Dendritic cell treated with granulocyte-macrophage colony-stimulating factor and Interleukin-4, amounts not matched to agents 40 ng/mL and 50 ng/mL, for 4 days (primary cell): ENCODE data around the gene CDKN2B-AS1.

ENCODE experiments used
- H3K27ac Mint-ChIP-seq: one replicate; pipeline ENCODE4 v1.8.0; 2022; ENCODE audit warnings: mild to moderate bottlenecking, mixed read lengths
- H3K27me3 Mint-ChIP-seq: one replicate; pipeline ENCODE4 v1.8.0; 2022; ENCODE audit warnings: mild to moderate bottlenecking, mixed read lengths
- H3K36me3 Mint-ChIP-seq: one replicate; pipeline ENCODE4 v1.8.0; 2022; ENCODE audit warnings: low read depth, mixed read lengths
- H3K4me1 Mint-ChIP-seq: one replicate; pipeline ENCODE4 v1.8.0; 2022; ENCODE audit warnings: low read depth, mixed read lengths
- H3K4me3 Mint-ChIP-seq: one replicate; pipeline ENCODE4 v1.8.0; 2022; ENCODE audit warnings: mild to moderate bottlenecking, moderate library complexity, mixed read lengths
- H3K9me3 Mint-ChIP-seq: one replicate; pipeline ENCODE4 v1.8.0; 2022; ENCODE audit warnings: mixed read lengths
- intact Hi-C: fragments of 100-400 bp; cut with micrococcal nuclease; formaldehyde crosslinking; loops from one replicate; pipeline ENCODE4 v1.15.0; 2022

Gene CDKN2B-AS1

DNA sequence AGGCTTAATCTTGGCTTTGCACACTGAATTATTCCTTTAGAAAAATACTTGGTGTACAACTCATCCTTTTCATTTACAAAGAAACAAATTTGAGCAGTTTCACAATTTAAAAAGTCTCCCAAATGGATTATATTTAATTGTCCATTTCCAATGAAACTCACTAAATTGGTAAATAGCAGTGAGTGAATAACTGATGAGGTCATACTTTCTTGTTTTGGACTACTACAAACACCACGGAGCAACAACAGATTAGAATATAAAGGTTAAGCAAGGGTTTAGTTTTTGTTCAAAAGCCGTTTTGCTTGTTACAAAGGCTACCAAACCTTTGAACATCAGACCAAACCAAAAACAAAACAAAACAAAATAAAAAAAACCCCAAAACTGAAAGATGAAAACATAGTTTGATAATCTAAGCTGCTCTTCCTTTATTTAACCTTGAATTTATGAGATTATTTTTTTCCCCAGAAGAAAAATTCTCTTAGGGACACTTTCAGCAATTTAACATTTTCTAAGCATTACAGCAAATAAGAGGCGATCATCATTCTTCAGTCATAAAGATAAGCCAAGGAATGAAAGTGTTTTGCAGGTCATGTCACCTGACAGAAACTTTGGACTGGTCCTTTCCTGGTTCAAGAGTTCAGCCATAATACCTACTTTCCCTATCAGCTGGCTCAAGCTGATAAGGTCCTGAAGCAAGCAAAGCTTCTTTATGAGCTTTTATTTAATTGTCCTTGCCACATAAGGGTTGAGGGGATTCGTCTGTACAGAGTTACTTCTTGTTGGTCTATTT lies 114.2 kb downstream of the CDKN2B-AS1 start:
- no peak overlapping the region for H3K27ac Mint-ChIP-seq
- no peaks in the 10 kb centered on the region for H3K36me3 Mint-ChIP-seq
- no peaks in the 10 kb centered on the region for H3K4me1 Mint-ChIP-seq
- H3K4me3 Mint-ChIP-seq: no peak overlapping the region
- H3K9me3 Mint-ChIP-seq: no peaks in the 10 kb centered on the region
- peaks cover 46% of the 10 kb centered on the region for H3K27me3 Mint-ChIP-seq
- intact Hi-C loops: no loop called here

DNA sequence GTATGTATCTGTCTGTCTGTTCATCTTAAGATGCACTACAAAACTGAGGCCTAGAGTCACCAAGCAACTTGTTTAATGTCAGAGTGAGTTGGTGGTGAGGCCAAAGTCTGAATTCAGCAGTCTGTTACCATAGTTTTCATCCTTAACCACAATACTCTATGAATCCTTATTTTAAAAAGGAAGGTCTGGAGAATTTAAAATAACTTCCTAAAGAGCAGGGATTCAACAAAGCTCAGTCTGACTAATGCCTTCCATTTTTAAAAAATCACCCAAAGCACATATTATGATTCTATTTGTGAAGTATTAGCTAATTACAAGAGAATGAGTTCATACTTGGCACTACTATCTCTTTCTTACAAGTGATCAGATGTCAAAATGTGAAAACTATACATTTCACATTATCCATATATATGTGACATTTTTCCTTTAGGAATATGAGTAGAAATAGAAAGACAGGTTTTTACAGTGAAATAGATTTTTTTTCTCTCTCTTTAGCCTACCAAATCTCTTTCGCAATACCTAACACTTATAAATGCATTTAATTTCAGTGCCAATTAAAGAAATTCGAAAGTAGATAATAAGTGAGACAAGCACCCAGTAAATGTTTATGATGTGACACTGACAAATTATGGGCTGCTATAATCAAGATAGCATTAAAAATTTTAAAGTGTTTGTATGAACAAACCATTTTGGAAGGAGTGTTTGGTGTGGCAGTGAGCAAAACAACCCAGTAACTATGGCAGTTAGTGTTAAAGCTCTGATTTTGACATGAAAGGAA lies 116.8 kb downstream of the CDKN2B-AS1 start:
- Mint-ChIP-seq H3K4me1 (no peaks in the 10 kb centered on the region), H3K4me3 (no peak overlapping the region), H3K27ac (no peak overlapping the region), H3K36me3 (no peaks in the 10 kb centered on the region), H3K9me3 (no peaks in the 10 kb centered on the region), H3K27me3 (peaks cover 61% of the 10 kb centered on the region)
- intact Hi-C loops: no loop called here

DNA sequence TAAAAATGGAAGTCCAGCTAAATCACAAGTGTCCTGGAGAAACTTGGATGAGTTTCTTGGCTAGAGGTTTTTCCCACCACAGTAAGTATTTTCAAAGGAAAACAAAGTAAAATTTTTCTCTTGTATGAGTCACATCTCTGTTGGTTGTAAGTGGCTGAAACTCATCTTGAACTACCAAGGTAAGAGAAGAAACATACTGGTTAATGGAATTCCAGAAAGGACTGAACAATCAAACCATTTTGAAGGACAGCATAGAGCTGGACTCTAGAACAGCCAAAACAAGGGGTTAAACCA lies 117.3 kb downstream of the CDKN2B-AS1 start:
- Mint-ChIP-seq H3K4me3 (no peak overlapping the region), H3K9me3 (no peaks in the 10 kb centered on the region), H3K4me1 (no peaks in the 10 kb centered on the region), H3K27ac (no peak overlapping the region), H3K36me3 (no peaks in the 10 kb centered on the region), H3K27me3 (peaks cover 64% of the 10 kb centered on the region)
- intact Hi-C loops: no loop called here

DNA sequence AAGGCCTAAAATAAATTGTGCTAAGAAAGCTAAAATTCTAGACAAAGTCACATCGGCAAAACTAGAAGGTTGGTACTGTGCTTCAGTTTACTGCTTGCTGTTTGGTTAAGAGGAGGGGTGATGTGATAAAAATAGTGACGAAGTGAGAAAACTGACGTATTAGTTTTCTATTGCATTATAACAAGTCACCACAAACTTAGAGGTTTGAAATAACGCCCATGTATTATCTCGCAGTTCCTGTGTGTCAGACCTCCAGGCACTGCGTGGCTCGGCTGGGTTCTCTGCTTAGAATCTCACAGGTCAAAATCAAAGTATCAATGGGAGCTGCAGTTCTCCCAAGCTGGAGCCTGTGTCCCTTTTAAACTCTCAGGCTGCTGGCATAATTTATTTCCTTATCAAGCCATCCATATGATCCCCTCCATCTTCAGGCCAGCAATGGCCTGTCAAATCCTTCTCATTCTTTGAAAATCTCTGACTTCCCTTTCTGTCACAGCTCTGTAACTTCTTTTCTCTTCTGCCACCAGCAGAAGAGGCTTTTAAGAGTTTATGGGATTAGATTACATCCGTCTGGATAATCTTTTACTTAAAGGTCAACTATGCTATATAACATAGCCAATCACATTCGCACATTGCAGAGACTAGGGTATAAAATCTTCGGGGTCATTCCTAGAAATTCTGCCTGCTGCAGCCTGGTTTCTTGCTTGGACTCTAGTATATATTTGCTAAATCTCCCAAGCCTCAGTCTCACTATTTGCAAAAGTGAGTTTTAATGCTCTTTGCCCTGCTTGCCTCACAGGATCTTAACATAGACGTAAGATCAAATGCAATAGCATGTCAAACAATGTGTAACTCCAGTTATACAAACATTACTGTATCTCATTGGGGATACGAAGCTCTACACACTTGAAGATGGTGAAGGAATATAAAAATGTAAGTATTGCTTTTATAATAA lies 118.6 kb downstream of the CDKN2B-AS1 start:
- intact Hi-C loops: no loop called here
- H3K36me3 Mint-ChIP-seq: no peaks in the 10 kb centered on the region

DNA sequence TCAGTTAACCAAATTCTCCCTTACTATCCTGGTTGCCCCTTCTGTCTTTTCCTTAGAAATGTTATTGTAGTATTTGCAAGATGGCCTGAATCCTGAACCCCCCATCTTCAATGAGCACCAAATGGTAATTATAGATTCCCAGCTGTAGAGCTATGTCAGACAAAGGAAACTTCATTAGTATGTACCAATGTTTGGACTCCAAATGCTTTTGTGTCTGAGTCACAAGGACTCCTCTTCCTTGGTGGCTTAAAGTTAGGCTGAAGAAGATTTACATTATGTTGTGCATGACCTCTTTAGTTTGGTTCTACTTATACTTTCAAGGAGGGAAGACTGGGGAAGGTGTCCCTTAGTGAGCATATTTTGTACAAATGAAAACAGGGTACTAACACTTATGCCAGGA lies 120.4 kb downstream of the CDKN2B-AS1 start:
- H3K9me3 Mint-ChIP-seq: no peaks in the 10 kb centered on the region
- intact Hi-C loops: no loop called here
- peaks cover 53% of the 10 kb centered on the region for H3K27me3 Mint-ChIP-seq
- H3K27ac Mint-ChIP-seq: no peak overlapping the region
- H3K4me1 Mint-ChIP-seq: peaks cover 9% of the 10 kb centered on the region
- no peaks in the 10 kb centered on the region for H3K36me3 Mint-ChIP-seq
- no peak overlapping the region for H3K4me3 Mint-ChIP-seq

More for the DNA sequence above, 118.6 kb downstream of the CDKN2B-AS1 start:
- Mint-ChIP-seq H3K27ac (no peak overlapping the region), H3K4me3 (no peak overlapping the region), H3K9me3 (no peaks in the 10 kb centered on the region), H3K4me1 (peaks cover 9% of the 10 kb centered on the region), H3K27me3 (peaks cover 64% of the 10 kb centered on the region)

DNA sequence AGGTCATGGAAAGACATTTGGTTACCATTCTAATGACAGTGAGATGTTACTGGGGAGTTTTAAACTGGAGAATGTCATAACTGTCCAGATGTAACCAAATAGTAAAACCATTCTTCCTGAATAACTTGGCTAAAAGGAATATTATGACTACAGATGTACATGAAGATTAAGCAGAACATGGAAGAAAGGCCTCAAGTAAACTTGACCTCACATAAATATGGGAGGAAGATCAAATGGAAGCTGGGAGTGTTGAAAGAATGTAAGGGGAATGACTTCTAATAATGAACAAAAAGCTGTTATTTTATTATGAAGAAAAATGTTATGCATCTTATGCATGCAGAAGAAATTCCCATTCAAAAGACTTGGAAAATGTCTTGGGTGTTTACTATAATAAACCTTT lies 122.2 kb downstream of the CDKN2B-AS1 start:
- Mint-ChIP-seq H3K36me3 (no peaks in the 10 kb centered on the region), H3K27me3 (peaks cover 50% of the 10 kb centered on the region), H3K4me1 (peaks cover 9% of the 10 kb centered on the region), H3K27ac (no peak overlapping the region), H3K9me3 (no peaks in the 10 kb centered on the region), H3K4me3 (no peak overlapping the region)
- intact Hi-C loops: no loop called here

DNA sequence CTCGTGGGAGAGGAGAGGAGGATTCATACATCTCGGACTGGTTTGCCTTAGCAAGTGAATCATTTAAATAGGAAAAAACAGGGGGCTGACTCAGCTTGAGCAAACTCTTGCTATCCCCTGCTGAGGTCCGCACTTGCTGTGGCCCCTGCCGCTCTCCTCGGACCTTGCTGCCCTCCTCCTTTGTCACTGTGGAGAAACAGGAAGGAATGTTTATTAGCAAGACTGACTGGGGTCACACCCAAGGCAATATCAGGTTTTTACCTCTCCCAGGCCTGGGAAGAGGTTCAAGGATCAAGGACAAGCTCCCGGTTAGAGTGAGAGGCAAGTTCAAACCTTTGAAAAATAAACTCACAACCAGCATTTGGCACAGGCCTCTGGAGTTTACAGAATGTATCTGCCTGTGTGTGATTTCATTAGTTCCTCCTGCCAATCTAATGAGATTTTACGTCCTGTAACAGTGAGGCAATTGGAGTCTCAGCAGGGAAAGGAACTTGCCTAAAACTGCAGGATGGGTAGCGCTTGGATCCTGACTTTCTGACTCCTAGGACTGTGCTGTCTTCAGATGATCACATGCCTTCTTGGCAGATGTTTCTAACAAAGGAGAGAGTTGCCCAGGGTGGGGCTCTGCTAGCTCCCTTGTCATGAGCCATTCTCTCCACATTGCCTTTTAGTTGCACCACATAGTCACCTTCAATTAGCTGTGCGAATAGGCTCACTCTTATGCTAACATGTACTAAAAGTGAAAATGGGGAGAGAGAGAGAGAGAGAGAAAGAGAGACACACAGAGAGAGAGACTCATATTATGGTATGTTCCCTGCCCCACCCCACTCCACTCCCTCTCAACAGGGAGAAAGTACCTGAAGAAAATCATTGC lies 123.2 kb downstream of the CDKN2B-AS1 start:
- H3K27me3 Mint-ChIP-seq: peaks cover 51% of the 10 kb centered on the region
- H3K4me3 Mint-ChIP-seq: no peak overlapping the region
- intact Hi-C loops: no loop called here
- no peaks in the 10 kb centered on the region for H3K36me3 Mint-ChIP-seq
- H3K9me3 Mint-ChIP-seq: peaks cover 5% of the 10 kb centered on the region
- peaks cover 9% of the 10 kb centered on the region for H3K4me1 Mint-ChIP-seq
- H3K27ac Mint-ChIP-seq: no peak overlapping the region

DNA sequence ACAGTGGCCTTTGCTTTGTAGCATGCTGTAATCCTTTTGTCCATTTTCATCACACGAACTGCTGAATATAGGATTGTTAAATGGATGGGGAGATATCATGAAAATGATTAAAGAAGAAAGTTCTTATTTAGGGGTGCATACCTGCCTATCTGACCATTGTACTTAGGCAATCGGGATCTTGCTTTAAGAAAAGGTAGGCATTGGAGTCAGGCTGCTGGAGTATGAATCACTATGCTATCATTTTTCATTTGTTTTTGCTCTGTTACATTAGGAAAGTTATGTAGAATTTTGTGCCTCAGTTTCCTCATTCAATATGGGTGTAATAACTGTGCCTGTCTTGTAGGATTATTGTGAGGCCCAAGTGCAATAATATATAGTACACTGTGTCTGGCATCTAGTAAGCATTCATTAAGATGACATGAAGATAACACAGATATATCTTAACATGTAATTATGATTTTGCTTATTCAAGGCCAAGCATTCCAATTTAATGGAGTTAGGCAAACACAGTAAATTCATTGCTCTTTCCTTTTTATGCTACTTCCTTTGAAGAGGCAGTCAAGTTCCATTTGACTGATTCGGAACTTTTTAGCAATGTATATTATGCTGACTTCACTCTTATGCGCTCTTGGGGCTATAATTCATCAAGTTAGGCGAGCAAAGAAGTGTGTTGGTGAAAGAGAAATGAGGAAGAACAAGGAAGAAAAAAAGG lies 124.4 kb downstream of the CDKN2B-AS1 start:
- intact Hi-C loops: no loop called here
- Mint-ChIP-seq H3K4me3 (no peak overlapping the region), H3K27ac (no peak overlapping the region), H3K4me1 (peaks cover 9% of the 10 kb centered on the region), H3K27me3 (peaks cover 50% of the 10 kb centered on the region), H3K36me3 (no peaks in the 10 kb centered on the region), H3K9me3 (peaks cover 17% of the 10 kb centered on the region)

DNA sequence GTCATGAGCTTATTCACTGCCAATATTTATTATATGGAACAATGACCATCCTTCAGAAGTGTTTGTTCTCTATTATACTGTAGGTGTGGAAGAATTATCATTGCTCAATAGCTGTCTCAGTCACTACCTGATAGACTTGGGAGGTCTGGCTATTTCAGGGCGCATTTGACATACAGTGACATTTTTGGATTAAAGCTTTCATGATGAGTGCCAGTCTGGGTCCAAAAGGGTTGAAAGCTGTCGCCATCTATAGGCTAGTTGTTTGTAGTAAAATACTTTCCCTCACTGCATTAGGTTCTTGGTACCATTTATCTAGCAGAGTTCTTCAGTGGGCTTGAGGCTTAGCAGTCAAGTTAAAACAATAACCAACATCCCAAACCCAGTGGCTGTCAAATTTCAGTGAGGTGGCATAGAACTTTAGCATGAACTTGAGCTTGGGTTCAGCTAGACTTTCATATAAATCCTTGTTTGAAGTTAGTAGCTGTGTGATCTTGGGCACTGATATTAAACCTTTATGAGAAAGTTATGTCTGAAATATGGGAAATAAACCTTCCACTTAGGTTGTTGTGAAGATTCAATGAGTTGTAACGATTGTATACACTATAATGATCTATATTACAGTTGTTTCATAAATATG lies 125.0 kb downstream of the CDKN2B-AS1 start:
- no peak overlapping the region for H3K4me3 Mint-ChIP-seq
- H3K27me3 Mint-ChIP-seq: peaks cover 48% of the 10 kb centered on the region
- peaks cover 9% of the 10 kb centered on the region for H3K4me1 Mint-ChIP-seq
- H3K9me3 Mint-ChIP-seq: peaks cover 17% of the 10 kb centered on the region
- H3K36me3 Mint-ChIP-seq: no peaks in the 10 kb centered on the region
- H3K27ac Mint-ChIP-seq: no peak overlapping the region
- intact Hi-C loops: no loop called here

DNA sequence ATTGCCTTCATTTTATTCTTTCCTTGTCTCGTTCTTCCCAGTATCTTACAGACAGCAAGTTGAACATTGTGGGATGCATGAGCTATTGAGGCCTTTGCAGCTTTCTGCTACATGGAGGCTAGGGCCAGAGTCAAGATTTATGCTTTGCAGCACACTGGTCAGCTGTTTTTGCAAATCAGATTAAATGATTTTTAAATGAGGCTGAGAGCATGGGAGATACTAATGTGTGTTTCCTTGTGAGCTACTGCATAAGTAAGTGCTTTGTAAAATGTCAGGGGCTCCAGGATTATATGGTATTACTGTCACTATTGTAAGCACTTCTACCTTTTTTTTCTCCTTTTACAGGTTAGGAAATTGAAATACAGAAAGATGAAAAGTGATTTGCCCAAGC lies 125.6 kb downstream of the CDKN2B-AS1 start:
- Mint-ChIP-seq H3K27me3 (peaks cover 48% of the 10 kb centered on the region), H3K4me1 (peaks cover 9% of the 10 kb centered on the region), H3K9me3 (peaks cover 17% of the 10 kb centered on the region), H3K36me3 (no peaks in the 10 kb centered on the region), H3K27ac (no peak overlapping the region), H3K4me3 (no peak overlapping the region)
- intact Hi-C loops: no loop called here

DNA sequence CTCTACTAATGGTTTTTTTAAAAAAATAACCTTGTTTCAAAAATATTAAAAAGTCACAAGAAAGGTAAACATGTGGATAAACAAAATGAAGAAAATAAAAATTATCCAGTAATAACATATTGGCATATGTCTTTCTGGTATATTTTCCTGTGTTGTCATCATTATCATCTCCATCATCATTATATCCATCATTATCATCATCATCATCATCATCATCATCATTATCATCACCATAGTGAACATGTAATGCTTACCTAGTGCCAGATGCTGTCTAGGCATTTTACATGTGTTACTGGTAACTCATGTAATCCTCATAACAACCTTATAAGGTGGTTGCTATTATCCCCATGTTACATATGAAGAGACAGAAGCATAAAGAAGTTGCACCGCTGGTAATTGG lies 126.0 kb downstream of the CDKN2B-AS1 start:
- Mint-ChIP-seq H3K27me3 (peaks cover 44% of the 10 kb centered on the region), H3K4me1 (peaks cover 9% of the 10 kb centered on the region), H3K4me3 (no peak overlapping the region), H3K36me3 (no peaks in the 10 kb centered on the region), H3K9me3 (peaks cover 17% of the 10 kb centered on the region), H3K27ac (no peak overlapping the region)
- intact Hi-C loops: no loop called here

DNA sequence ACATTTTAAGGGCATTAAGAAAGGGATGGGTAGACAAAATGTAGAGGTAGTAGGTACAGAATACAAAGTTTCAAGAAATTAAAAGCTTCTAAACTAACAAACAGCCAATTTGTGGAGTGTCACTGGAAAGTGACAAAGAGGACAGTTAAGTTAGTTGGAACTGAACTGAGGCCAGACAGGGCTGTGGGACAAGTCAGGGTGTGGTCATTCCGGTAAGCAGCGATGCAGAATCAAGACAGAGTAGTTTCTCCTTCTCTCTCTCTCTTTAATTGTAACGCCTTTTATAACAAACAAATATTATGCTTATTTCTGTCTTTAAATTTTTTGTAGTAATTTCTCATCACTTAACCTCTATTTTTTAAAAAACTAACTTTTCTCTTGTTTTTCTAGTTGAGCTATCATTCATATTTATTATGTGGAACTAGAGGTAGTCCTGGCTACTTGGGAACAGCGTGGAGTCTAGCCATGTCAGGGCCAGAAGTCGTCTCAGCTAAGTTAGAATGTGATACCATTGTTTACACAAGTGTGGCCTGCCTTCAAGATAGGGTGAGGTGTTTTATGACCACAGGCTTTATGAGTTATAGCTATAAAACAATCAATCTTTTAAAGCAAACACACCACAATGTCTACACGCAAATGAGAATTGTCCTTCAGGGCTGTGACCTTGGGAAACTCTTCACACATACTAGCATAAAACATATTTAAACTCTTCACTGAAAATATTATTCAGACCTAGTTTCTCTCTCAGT lies 129.8 kb downstream of the CDKN2B-AS1 start:
- peaks cover 41% of the 10 kb centered on the region for H3K27me3 Mint-ChIP-seq
- no peak overlapping the region for H3K27ac Mint-ChIP-seq
- H3K36me3 Mint-ChIP-seq: no peaks in the 10 kb centered on the region
- peaks cover 5% of the 10 kb centered on the region for H3K4me1 Mint-ChIP-seq
- H3K4me3 Mint-ChIP-seq: no peak overlapping the region
- intact Hi-C loops: loop anchor here (5.0 kb wide), 1 partner anchor 103 kb away; no protein-coding TSS in a partner anchor
- H3K9me3 Mint-ChIP-seq: peaks cover 17% of the 10 kb centered on the region
